C4-2B (cell line): Measurements from ENCODE around the gene LRP1B.

Experiments
- ZFX ChIP-seq: fragments of 450-650 bp; IDR thresholded peaks from 2 replicates; pipeline ENCODE4 v1.6.1; 2017
- TF ChIP-seq, protein P1 (sequence below): fragments of 450-650 bp; conservative IDR thresholded peaks from 2 replicates; pipeline ENCODE4 v1.5.1; 2017; ENCODE audit warnings: mild to moderate bottlenecking

DNA sequence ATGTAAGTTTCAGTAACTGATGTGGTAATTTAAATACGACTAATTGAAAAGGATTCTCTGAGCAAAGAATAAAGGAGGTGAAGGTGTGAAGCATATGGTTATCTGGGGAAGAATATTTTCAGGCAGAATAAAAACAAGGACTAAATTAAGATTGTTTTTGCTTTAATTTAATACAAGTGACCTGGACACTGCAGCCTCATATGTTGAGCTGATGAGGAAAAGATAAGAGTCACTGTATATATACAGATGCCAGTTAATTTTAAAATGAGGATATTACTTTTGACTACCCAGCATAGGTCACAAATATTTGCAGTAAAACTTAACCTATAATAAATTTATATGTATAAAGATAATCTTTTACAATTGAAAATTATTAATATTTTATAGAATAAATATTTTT, 47.8 kb upstream of the LRP1B start:
- TF ChIP-seq, protein P1, sequence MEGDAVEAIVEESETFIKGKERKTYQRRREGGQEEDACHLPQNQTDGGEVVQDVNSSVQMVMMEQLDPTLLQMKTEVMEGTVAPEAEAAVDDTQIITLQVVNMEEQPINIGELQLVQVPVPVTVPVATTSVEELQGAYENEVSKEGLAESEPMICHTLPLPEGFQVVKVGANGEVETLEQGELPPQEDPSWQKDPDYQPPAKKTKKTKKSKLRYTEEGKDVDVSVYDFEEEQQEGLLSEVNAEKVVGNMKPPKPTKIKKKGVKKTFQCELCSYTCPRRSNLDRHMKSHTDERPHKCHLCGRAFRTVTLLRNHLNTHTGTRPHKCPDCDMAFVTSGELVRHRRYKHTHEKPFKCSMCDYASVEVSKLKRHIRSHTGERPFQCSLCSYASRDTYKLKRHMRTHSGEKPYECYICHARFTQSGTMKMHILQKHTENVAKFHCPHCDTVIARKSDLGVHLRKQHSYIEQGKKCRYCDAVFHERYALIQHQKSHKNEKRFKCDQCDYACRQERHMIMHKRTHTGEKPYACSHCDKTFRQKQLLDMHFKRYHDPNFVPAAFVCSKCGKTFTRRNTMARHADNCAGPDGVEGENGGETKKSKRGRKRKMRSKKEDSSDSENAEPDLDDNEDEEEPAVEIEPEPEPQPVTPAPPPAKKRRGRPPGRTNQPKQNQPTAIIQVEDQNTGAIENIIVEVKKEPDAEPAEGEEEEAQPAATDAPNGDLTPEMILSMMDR, result no peak
- TF ChIP-seq ZFX, result no peak
